WTC11 (cell line): Measurements from ENCODE around the gene SLC29A1.

Experiments used
- CREB1 ChIP-seq: sonication (generic); formaldehyde crosslinking; IDR thresholded peaks from 2 replicates; pipeline ENCODE4 v1.8.0; 2023; ENCODE audit warnings: mild to moderate bottlenecking, missing genetic modification reagents
- ETV6 ChIP-seq: sonication (generic); formaldehyde crosslinking; IDR thresholded peaks from 2 replicates; pipeline ENCODE4 v1.8.1; 2022; ENCODE audit warnings: mild to moderate bottlenecking, missing genetic modification reagents
- NFYB ChIP-seq: sonication (generic); formaldehyde crosslinking; conservative IDR thresholded peaks from 2 replicates; pipeline ENCODE4 v1.8.0; 2022; ENCODE audit warnings: low read depth, missing genetic modification reagents
- PRRX2 ChIP-seq: fragments of 250-450 bp; sonication (Bioruptor Pico); IDR thresholded peaks from 2 replicates; pipeline ENCODE4 v1.8.0; 2021; ENCODE audit warnings: mild to moderate bottlenecking
- TF ChIP-seq, protein P1 (sequence below): sonication (generic); formaldehyde crosslinking; IDR thresholded peaks from 2 replicates; pipeline ENCODE4 v1.8.0; 2022; ENCODE audit warnings: mild to moderate bottlenecking, missing genetic modification reagents
- TF ChIP-seq, protein P2 (sequence below): sonication (generic); formaldehyde crosslinking; IDR thresholded peaks from 2 replicates; pipeline ENCODE4 v1.8.1; 2022; ENCODE audit warnings: low read depth, mild to moderate bottlenecking, moderate library complexity, missing genetic modification reagents, borderline replicate concordance
- TF ChIP-seq, protein P3 (sequence below): sonication (generic); formaldehyde crosslinking; IDR thresholded peaks from 2 replicates; pipeline ENCODE4 v1.8.0; 2022; ENCODE audit warnings: mild to moderate bottlenecking, missing genetic modification reagents

DNA sequence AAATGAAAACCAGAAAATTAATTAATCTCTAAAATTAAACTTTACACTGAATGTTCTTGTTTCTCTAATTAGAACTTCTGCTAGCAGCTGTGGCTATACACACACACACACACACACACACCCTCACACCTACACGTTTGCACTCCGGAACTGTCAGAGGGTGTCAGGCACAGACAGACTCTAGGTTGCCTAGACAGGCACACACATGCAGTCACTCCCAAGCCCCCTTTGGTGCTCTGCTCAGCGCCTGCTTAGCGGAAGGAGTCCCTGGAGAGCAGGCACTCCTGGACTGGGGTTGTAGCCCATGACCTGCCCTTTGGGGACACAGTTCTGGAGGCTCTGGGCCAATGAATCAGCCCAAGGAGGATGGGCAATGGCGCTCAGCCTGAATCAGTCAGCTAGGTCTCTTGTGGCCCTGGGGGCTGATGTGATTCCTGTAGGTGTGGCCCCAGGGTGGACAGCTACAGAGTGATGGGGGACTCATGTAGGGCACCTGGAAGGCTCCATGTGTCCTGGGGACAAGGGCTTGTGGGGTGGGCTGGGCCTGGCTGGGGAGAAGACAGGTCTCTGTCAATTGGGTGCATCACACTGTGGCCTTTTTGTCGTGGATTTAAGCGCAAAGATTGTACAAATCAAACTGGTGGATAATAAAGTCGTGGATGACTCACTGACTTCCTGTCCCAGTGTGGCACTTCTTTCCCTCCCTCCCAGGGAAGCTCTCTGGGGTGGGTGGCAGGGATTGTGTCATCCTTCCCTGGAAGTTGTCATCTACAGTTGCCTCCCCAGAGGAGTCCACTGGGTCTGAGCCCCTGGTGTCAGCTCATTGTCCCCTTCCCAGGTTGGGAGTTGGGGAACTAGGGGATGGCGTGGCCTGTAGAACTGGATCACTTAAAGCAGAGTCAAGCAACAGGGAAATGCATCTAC, 55.6 kb downstream of the SLC29A1 start:
- TF ChIP-seq, protein P1, sequence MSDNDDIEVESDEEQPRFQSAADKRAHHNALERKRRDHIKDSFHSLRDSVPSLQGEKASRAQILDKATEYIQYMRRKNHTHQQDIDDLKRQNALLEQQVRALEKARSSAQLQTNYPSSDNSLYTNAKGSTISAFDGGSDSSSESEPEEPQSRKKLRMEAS (CRISPR knock-in tag) = no peak
- TF ChIP-seq PRRX2 (CRISPR knock-in tag) (no peak), CREB1 (CRISPR knock-in tag) (no peak), ETV6 (no peak), NFYB (CRISPR knock-in tag) (no peak)
- TF ChIP-seq, protein P2, sequence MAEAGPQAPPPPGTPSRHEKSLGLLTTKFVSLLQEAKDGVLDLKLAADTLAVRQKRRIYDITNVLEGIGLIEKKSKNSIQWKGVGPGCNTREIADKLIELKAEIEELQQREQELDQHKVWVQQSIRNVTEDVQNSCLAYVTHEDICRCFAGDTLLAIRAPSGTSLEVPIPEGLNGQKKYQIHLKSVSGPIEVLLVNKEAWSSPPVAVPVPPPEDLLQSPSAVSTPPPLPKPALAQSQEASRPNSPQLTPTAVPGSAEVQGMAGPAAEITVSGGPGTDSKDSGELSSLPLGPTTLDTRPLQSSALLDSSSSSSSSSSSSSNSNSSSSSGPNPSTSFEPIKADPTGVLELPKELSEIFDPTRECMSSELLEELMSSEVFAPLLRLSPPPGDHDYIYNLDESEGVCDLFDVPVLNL = no peak
- TF ChIP-seq, protein P3, sequence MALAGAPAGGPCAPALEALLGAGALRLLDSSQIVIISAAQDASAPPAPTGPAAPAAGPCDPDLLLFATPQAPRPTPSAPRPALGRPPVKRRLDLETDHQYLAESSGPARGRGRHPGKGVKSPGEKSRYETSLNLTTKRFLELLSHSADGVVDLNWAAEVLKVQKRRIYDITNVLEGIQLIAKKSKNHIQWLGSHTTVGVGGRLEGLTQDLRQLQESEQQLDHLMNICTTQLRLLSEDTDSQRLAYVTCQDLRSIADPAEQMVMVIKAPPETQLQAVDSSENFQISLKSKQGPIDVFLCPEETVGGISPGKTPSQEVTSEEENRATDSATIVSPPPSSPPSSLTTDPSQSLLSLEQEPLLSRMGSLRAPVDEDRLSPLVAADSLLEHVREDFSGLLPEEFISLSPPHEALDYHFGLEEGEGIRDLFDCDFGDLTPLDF (CRISPR knock-in tag) = no peak
